ENCODE results near the gene ACP1. TPM values are rescaled to one million over a fixed set of nuclear protein-coding genes. Genes with fewer than 3 reads are reported as not detected.

Gene ACP1
- total RNA-seq, 1 donor from 2014 or later = 68.4 TPM

GRCh38 chr2:228518-229278 lies 36.0 kb upstream of the ACP1 start:
- DNase-seq (no peak), ATAC-seq (no peak)
- Histone ChIP-seq H3K9me3 (no peaks in the 10 kb centered on the region), H3K4me1 (no peaks in the 10 kb centered on the region), H3K27ac (no peak overlapping the region), H3K36me3 (peaks cover 71% of the 10 kb centered on the region), H3K27me3 (no peaks in the 10 kb centered on the region), H3K4me3 (no peak overlapping the region)
- no peak for TF ChIP-seq CTCF (IDR thresholded peaks at IDR 0.05)
- intact Hi-C loops (cut with DNase I) = no loop called here

- TF ChIP-seq CTCF (IDR thresholded peaks at IDR 0.05) = no peak
- Histone ChIP-seq H3K9me3 (no peaks in the 10 kb centered on the region), H3K4me1 (no peaks in the 10 kb centered on the region), H3K4me3 (no peak overlapping the region), H3K27ac (no peak overlapping the region), H3K27me3 (no peaks in the 10 kb centered on the region), H3K36me3 (peaks cover 53% of the 10 kb centered on the region)
- intact Hi-C loops (cut with DNase I) = no loop called here
- ATAC-seq (no peak), DNase-seq (no peak)
Observed at GRCh38 chr2:231521-232185, 33.1 kb upstream of the ACP1 start.

- intact Hi-C loops (cut with DNase I) = no loop called here
- DNase-seq = no peak
- Histone ChIP-seq H3K4me1 (no peaks in the 10 kb centered on the region), H3K9me3 (no peaks in the 10 kb centered on the region), H3K27me3 (no peaks in the 10 kb centered on the region), H3K4me3 (no peak overlapping the region), H3K36me3 (peaks cover 49% of the 10 kb centered on the region), H3K27ac (no peak overlapping the region)
- ATAC-seq = no peak
- TF ChIP-seq CTCF (IDR thresholded peaks at IDR 0.05) = no peak
Observed at GRCh38 chr2:233030-233429, 31.7 kb upstream of the ACP1 start.

- intact Hi-C loops (cut with DNase I) = no loop called here
- Histone ChIP-seq H3K36me3 (peaks cover 44% of the 10 kb centered on the region), H3K4me3 (no peak overlapping the region), H3K4me1 (no peaks in the 10 kb centered on the region), H3K9me3 (no peaks in the 10 kb centered on the region), H3K27me3 (no peaks in the 10 kb centered on the region), H3K27ac (no peak overlapping the region)
- ATAC-seq (no peak), DNase-seq (no peak)
- no peak for TF ChIP-seq CTCF (IDR thresholded peaks at IDR 0.05)
Observed at GRCh38 chr2:234421-234820, 30.3 kb upstream of the ACP1 start.

- peaks cover 21% of the 10 kb centered on the region for H3K36me3 ChIP-seq
- TF ChIP-seq CTCF (IDR thresholded peaks at IDR 0.05) = no peak
Observed at GRCh38 chr2:236993-237539, 27.7 kb upstream of the ACP1 start.

More at GRCh38 chr2:236993-237539, 27.7 kb upstream of the ACP1 start:
- no peaks in the 10 kb centered on the region for H3K9me3 ChIP-seq
- H3K27ac ChIP-seq = no peak overlapping the region
- intact Hi-C loops (cut with DNase I) = no loop called here
- H3K4me1 ChIP-seq = no peaks in the 10 kb centered on the region
- no peak for ATAC-seq
- no peaks in the 10 kb centered on the region for H3K27me3 ChIP-seq
- no peak for DNase-seq
- H3K4me3 ChIP-seq = no peak overlapping the region
